Measurements from ENCODE around the gene COG6. TPM values are rescaled to one million over a fixed set of nuclear protein-coding genes. Genes with fewer than 3 reads are reported as not detected.

COG6 gene
- total RNA-seq, 4 donors from 2014 or later = 17.6 to 109 (median 27.6) TPM

GRCh38 chr13:39631307-39631706, 24.2 kb upstream of the COG6 start:
- Histone ChIP-seq H3K36me3 (no peaks in the 10 kb centered on the region), H3K27me3 (peaks cover 13% of the 10 kb centered on the region), H3K4me1 (no peaks in the 10 kb centered on the region), H3K4me3 (no peak overlapping the region), H3K9me3 (peaks cover 11% of the 10 kb centered on the region in 2 donors), H3K27ac (no peak overlapping the region)
- intact Hi-C loops (cut with DNase I; ENCODE audit: low total_unique reads) (no loop called here), in situ Hi-C loops (cut with MboI; ENCODE audit: low pct_ligation_motif_present in 1 of 4, low pct_unique_long_range_greater_than_20kb in 1 of 4, low sequenced_read_pairs in 3 of 4) (no loop called here)
- TF ChIP-seq CTCF (IDR thresholded peaks at IDR 0.05) (no peak), POLR2AphosphoS5 (IDR thresholded peaks at IDR 0.05) (no peak), POLR2A (IDR thresholded peaks at IDR 0.05) (no peak)
- DNase-seq = no peak
- 75 to 87% methylated on average over 1 of the region's 1 CpG for WGBS, 2 donors (ENCODE audit: low coverage in 1 of 2)

- H3K9me3 ChIP-seq = peaks cover 11% of the 10 kb centered on the region in 2 donors
- no peak overlapping the region for H3K4me3 ChIP-seq
- peaks cover 13% of the 10 kb centered on the region for H3K27me3 ChIP-seq
- TF ChIP-seq POLR2A (IDR thresholded peaks at IDR 0.05) (no peak), CTCF (IDR thresholded peaks at IDR 0.05) (no peak), POLR2AphosphoS5 (IDR thresholded peaks at IDR 0.05) (no peak), EP300 (IDR thresholded peaks at IDR 0.05; ENCODE audit: low read depth) (no peak)
- H3K4me1 ChIP-seq = no peaks in the 10 kb centered on the region
- DNase-seq = no peak
- H3K36me3 ChIP-seq = no peaks in the 10 kb centered on the region
- in situ Hi-C loops (cut with MboI; ENCODE audit: low pct_ligation_motif_present in 1 of 4, low pct_unique_long_range_greater_than_20kb in 1 of 4, low sequenced_read_pairs in 3 of 4) (no loop called here), intact Hi-C loops (cut with DNase I; ENCODE audit: low total_unique reads) (no loop called here)
- H3K27ac ChIP-seq = no peak overlapping the region
Observed at GRCh38 chr13:39632994-39633393, 22.5 kb upstream of the COG6 start.

- TF ChIP-seq POLR2A (IDR thresholded peaks at IDR 0.05) = no peak
- no peak for TF ChIP-seq CTCF (IDR thresholded peaks at IDR 0.05)
- no peak for TF ChIP-seq EP300 (IDR thresholded peaks at IDR 0.05; ENCODE audit: low read depth)
- no peak for TF ChIP-seq POLR2AphosphoS5 (IDR thresholded peaks at IDR 0.05)
- Histone ChIP-seq H3K4me3 (no peak overlapping the region), H3K27ac (no peak overlapping the region), H3K36me3 (no peaks in the 10 kb centered on the region), H3K27me3 (peaks cover 13% of the 10 kb centered on the region), H3K9me3 (peaks cover 11% of the 10 kb centered on the region in 2 donors), H3K4me1 (no peaks in the 10 kb centered on the region)
- no peak for DNase-seq
- intact Hi-C loops (cut with DNase I; ENCODE audit: low total_unique reads) (no loop called here), in situ Hi-C loops (cut with MboI; ENCODE audit: low pct_ligation_motif_present in 1 of 4, low pct_unique_long_range_greater_than_20kb in 1 of 4, low sequenced_read_pairs in 3 of 4) (no loop called here)
- 73 to 80% methylated on average over 1 of the region's 1 CpG for WGBS, 2 donors (ENCODE audit: low coverage in 1 of 2)
Observed at GRCh38 chr13:39635564-39635963, 19.9 kb upstream of the COG6 start.

- intact Hi-C loops (cut with DNase I; ENCODE audit: low total_unique reads) (no loop called here), in situ Hi-C loops (cut with MboI; ENCODE audit: low pct_ligation_motif_present in 1 of 4, low pct_unique_long_range_greater_than_20kb in 1 of 4, low sequenced_read_pairs in 3 of 4) (no loop called here)
- 58 to 90% methylated on average over 2 to 3 of the region's 3 CpGs for WGBS, 2 donors (ENCODE audit: low coverage in 1 of 2)
- H3K27me3 ChIP-seq = peaks cover 13% of the 10 kb centered on the region
- no peak for DNase-seq
- H3K9me3 ChIP-seq = no peaks in the 10 kb centered on the region
- no peak overlapping the region for H3K27ac ChIP-seq
- TF ChIP-seq POLR2AphosphoS5 (IDR thresholded peaks at IDR 0.05) = no peak
- no peak for TF ChIP-seq CTCF (IDR thresholded peaks at IDR 0.05)
- no peak for TF ChIP-seq EP300 (IDR thresholded peaks at IDR 0.05; ENCODE audit: low read depth)
- H3K4me3 ChIP-seq = no peak overlapping the region
- H3K4me1 ChIP-seq = no peaks in the 10 kb centered on the region
- H3K36me3 ChIP-seq = no peaks in the 10 kb centered on the region
Observed at GRCh38 chr13:39637890-39638289, 17.6 kb upstream of the COG6 start.
